Endothelial cell of umbilical vein (primary cell): Measurements from ENCODE around the gene L1CAM. TPM values are rescaled to one million over a fixed set of nuclear protein-coding genes. Genes with fewer than 3 reads are reported as not detected.

Source experiments
- BruUV-seq: library from RNA; stranded (reverse); fragments of 400-500 nt; replicated peaks from 2 replicates; lab custom pipeline; 2021; lab: Mats Ljungman, UMichigan
- CTCF ChIA-PET: fragments of 300-600, 350-600 bp; sonication (Branson Sonifier 250); formaldehyde crosslinking; loops from one replicate; lab custom pipeline; 2021; ENCODE audit warnings: antibody characterized with exemption, inconsistent platforms; lab: Charles Lee
- POLR2A ChIA-PET: fragments of 300-600, 350-600 bp; sonication (Branson Sonifier 250); formaldehyde crosslinking; loops from one replicate; lab custom pipeline; 2021; ENCODE audit warnings: antibody characterized with exemption, inconsistent platforms; lab: Charles Lee
- DNase-seq: peaks from one replicate; pipeline ENCODE4 v3.0.0-alpha.2; 2011; ENCODE audit warnings: low read depth, low spot score
- FAIRE-seq: peaks from 2 replicates; lab custom pipeline; 2011; peaks lifted over from hg19 to GRCh38; lab: Jason Lieb, UNC
- H2AFZ ChIP-seq: 2 replicates; pipeline ENCODE4 v1.6.0; 2012; ENCODE audit warnings: low read depth, low read length, control low read depth, inconsistent platforms
- H3K27ac ChIP-seq: 2 replicates; pipeline ENCODE4 v1.5.1; 2011; ENCODE audit warnings: low read depth, mild to moderate bottlenecking, control low read depth, low read length, moderate library complexity; ENCODE audit not compliant: insufficient read depth
- H3K27me3 ChIP-seq, 2 experiments: 2 replicates each; pipeline versions ENCODE4 v1.6.0 to v1.6.1; 2011; ENCODE audit warnings: low read length in 2 of 2, mixed read lengths in 1 of 2; ENCODE audit not compliant: control insufficient read depth in 2 of 2, insufficient read depth in 2 of 2
- H3K36me3 ChIP-seq, 2 experiments: 2 replicates in 1 of 2; 3 replicates in 1 of 2; pipeline ENCODE4 v1.5.1; 2011; ENCODE audit warnings: low read length in 2 of 2, mild to moderate bottlenecking in 1 of 2, moderate library complexity in 1 of 2; ENCODE audit not compliant: control insufficient read depth in 2 of 2, insufficient read depth in 2 of 2; ENCODE audit errors: extremely low read depth in 1 of 2
- H3K4me1 ChIP-seq: 3 replicates; pipeline ENCODE4 v1.5.1; 2011; ENCODE audit warnings: mild to moderate bottlenecking, low read length; ENCODE audit not compliant: control insufficient read depth, insufficient read depth; ENCODE audit errors: extremely low read depth
- H3K4me2 ChIP-seq: 2 replicates; pipeline ENCODE4 v1.6.1; 2011; ENCODE audit warnings: low read length, control low read depth, mixed read lengths; ENCODE audit not compliant: insufficient read depth
- H3K4me3 ChIP-seq, 3 experiments: fragments of 200-600 bp in 1 of 3; sonication (generic), shearing (Covaris generic) in 1 of 3; replicated peaks in 1 of 3; 2 replicates each; pipeline ENCODE4 v1.5.1; 2011 to 2016; ENCODE audit warnings: control low read depth in 3 of 3, low read length in 3 of 3, mild to moderate bottlenecking in 2 of 3, inconsistent platforms in 1 of 3, low read depth in 1 of 3, moderate library complexity in 1 of 3; ENCODE audit not compliant: insufficient read depth in 1 of 3
- H3K79me2 ChIP-seq: 2 replicates; pipeline ENCODE4 v1.6.0; 2012; ENCODE audit warnings: low read length, inconsistent platforms; ENCODE audit not compliant: control insufficient read depth, insufficient read depth
- H3K9ac ChIP-seq: replicated peaks from 2 replicates; pipeline ENCODE3; 2011; ENCODE audit warnings: low read length, control low read depth; ENCODE audit not compliant: insufficient read depth; ENCODE audit errors: extremely low read depth
- H3K9me1 ChIP-seq: replicated peaks from 3 replicates; pipeline ENCODE4 v1.6.0; 2011; ENCODE audit warnings: mild to moderate bottlenecking, low read length; ENCODE audit not compliant: control insufficient read depth, insufficient read depth; ENCODE audit errors: extremely low read depth
- H3K9me3 ChIP-seq: replicated peaks from 2 replicates; pipeline ENCODE4 v1.5.1; 2012; ENCODE audit warnings: low read length, inconsistent platforms; ENCODE audit not compliant: control insufficient read depth, insufficient read depth
- H4K20me1 ChIP-seq: replicated peaks from 2 replicates; pipeline ENCODE3; 2011; ENCODE audit warnings: mild to moderate bottlenecking, low read length; ENCODE audit not compliant: control insufficient read depth, insufficient read depth; ENCODE audit errors: extremely low read depth
- EZH2 ChIP-seq: IDR thresholded peaks from 2 replicates; pipeline ENCODE4 v1.6.1; 2012; ENCODE audit warnings: borderline replicate concordance, low read depth, mild to moderate bottlenecking, moderate library complexity, low read length, inconsistent platforms; ENCODE audit not compliant: severe bottlenecking
- FOS ChIP-seq: IDR thresholded peaks from 2 replicates; pipeline ENCODE4 v1.6.1; 2011; ENCODE audit warnings: mild to moderate bottlenecking, low read length, moderate library complexity, borderline replicate concordance; ENCODE audit not compliant: insufficient read depth
- GATA2 ChIP-seq: IDR thresholded peaks from 2 replicates; pipeline ENCODE4 v1.7.0; 2011; ENCODE audit warnings: low read depth, mild to moderate bottlenecking, moderate library complexity, mixed read lengths, low read length; ENCODE audit not compliant: insufficient read length, insufficient read depth
- JUN ChIP-seq: IDR thresholded peaks from 2 replicates; pipeline ENCODE4 v1.6.1; 2011; ENCODE audit warnings: borderline replicate concordance, low read depth; ENCODE audit not compliant: insufficient read length, insufficient read depth
- MAX ChIP-seq: IDR thresholded peaks from 2 replicates; pipeline ENCODE4 v1.6.1; 2011; ENCODE audit not compliant: insufficient read depth, insufficient read length
- MYC ChIP-seq: IDR thresholded peaks from one replicate; pipeline ENCODE4 v1.6.1; 2011; ENCODE audit warnings: mild to moderate bottlenecking, low read depth, low read length
- POLR2A ChIP-seq: IDR thresholded peaks from 2 replicates; pipeline ENCODE4 v1.6.1; 2012; ENCODE audit warnings: low read depth, mild to moderate bottlenecking, control low read depth, low read length
- POLR2AphosphoS5 ChIP-seq: IDR thresholded peaks from 2 replicates; pipeline ENCODE4 v1.6.1; 2012; ENCODE audit warnings: low read depth, mild to moderate bottlenecking, control low read depth, low read length, moderate library complexity; ENCODE audit not compliant: insufficient read depth
- dilution Hi-C: fragments of 300-500 bp; cut with MboI; formaldehyde crosslinking; loops from one replicate; pipeline ENCODE4 v1.15.0; 2019; ENCODE audit warnings: low sequenced_read_pairs; ENCODE audit not compliant: extremely low pct_ligation_motif_present
- intact Hi-C: fragments of 100-400 bp; cut with micrococcal nuclease; formaldehyde crosslinking; loops from one replicate; pipeline ENCODE4 v1.10.0; 2022
- polyA plus RNA-seq, 4 experiments: library from polyadenylated mRNA; depleted of rRNA in 3 of 4; stranded (reverse) in 3 of 4; unstranded in 1 of 4; fragments of >200 nt; gene quantifications; 2 replicates each; pipeline versions ENCODE4 v1.2.1 to v1.2.3, GENCODE V29; 2011 to 2012; ENCODE audit warnings: missing spikeins in 1 of 4
- total RNA-seq: library from RNA; stranded (reverse); gene quantifications from 2 replicates; pipeline ENCODE4 v1.2.3, GENCODE V29; 2021
- TF ChIP-seq, protein P1 (sequence below), 2 donors: IDR thresholded peaks; 1 replicate in 1 of 2; 2 replicates in 1 of 2; pipeline ENCODE4 v1.5.1; 2011; ENCODE audit warnings: low read length in 2 of 2, mild to moderate bottlenecking in 2 of 2, moderate library complexity in 2 of 2, control low read depth in 1 of 2, inconsistent platforms in 1 of 2, low read depth in 1 of 2; ENCODE audit not compliant: insufficient read depth in 1 of 2; ENCODE audit errors: extremely low read depth in 1 of 2

Gene L1CAM
- total and polyA plus RNA-seq, 2 donors (not counting 3 experiments of a cell fraction or from before 2014, with no cell fraction given): 0.01 TPM; not detected in 1

DNA sequence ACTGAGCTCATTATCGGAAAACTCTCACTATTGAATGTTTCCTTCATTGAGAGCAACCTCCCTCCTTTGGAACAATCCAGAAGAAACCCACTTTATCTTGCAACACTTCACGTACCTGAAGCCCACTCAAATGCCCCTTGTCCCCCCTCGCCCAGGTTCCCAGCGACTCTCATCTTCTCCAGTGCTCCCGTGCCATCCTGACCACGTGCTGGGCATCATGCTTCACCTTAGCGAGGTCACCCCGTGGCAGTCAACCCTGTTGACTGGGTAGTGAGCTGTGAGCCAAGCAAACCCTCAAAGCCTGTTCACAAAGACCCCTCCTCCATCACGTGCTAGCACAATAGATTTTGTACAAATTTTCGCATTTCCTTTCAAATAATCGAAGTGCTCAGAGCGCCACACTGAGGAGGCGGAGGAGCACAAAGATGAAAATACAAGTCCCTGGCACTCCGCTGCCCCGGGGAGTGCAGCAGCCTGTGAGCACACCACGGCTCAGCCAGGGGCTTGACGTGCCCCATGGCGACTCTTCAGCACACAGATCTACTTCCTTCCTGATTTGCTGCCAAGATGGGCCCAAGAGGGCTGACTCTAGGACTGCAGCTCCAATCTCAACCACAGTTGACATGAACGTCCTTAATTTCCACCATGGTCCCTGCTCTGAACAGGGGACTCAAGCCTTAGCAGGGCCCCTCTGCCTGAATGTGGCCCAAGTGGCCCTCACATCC lies 71.2 kb downstream of the L1CAM start:
- no TSS peak for BruUV-seq

More for the DNA sequence above, 71.2 kb downstream of the L1CAM start:
- POLR2A ChIA-PET: no interaction called here
- CTCF ChIA-PET: no interaction called here
- no peak for DNase-seq
- intact Hi-C loops (loop anchor here (10.0 kb wide), 1 partner anchor 70 kb away; the partner anchor contains the start of gene L1CAM), dilution Hi-C loops (no loop called here)
- TF ChIP-seq POLR2A (no peak), EZH2 (no peak), MAX (no peak), POLR2AphosphoS5 (no peak), GATA2 (no peak), FOS (no peak), JUN (no peak), MYC (no peak)
- TF ChIP-seq, protein P1, sequence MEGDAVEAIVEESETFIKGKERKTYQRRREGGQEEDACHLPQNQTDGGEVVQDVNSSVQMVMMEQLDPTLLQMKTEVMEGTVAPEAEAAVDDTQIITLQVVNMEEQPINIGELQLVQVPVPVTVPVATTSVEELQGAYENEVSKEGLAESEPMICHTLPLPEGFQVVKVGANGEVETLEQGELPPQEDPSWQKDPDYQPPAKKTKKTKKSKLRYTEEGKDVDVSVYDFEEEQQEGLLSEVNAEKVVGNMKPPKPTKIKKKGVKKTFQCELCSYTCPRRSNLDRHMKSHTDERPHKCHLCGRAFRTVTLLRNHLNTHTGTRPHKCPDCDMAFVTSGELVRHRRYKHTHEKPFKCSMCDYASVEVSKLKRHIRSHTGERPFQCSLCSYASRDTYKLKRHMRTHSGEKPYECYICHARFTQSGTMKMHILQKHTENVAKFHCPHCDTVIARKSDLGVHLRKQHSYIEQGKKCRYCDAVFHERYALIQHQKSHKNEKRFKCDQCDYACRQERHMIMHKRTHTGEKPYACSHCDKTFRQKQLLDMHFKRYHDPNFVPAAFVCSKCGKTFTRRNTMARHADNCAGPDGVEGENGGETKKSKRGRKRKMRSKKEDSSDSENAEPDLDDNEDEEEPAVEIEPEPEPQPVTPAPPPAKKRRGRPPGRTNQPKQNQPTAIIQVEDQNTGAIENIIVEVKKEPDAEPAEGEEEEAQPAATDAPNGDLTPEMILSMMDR (IDR thresholded peaks at IDR 0.05; ENCODE audit: extremely low read depth in 1 of 2, insufficient read depth in 1 of 2, low read depth in 1 of 2, low read length in 2 of 2): no peak
- Histone ChIP-seq H3K4me2 (no peak overlapping the region), H3K27me3 (peaks cover 0 to 2% of the 10 kb centered on the region in 2 experiments), H4K20me1 (no peaks in the 10 kb centered on the region), H3K9me3 (no peaks in the 10 kb centered on the region), H3K27ac (no peak overlapping the region), H3K9ac (no peak overlapping the region), H2AFZ (no peak overlapping the region), H3K9me1 (no peaks in the 10 kb centered on the region), H3K4me3 (no peak overlapping the region), H3K79me2 (no peaks in the 10 kb centered on the region), H3K36me3 (no peaks in the 10 kb centered on the region), H3K4me1 (peaks cover 4% of the 10 kb centered on the region)
- FAIRE-seq: no peak
